Uterus (tissue), 4 donors: ENCODE measurements around the gene CHRND. TPM values are rescaled to one million over a fixed set of nuclear protein-coding genes. Genes with fewer than 3 reads are reported as not detected.

Experiments
- DNase-seq, 2 donors: peaks; one replicate each; pipeline ENCODE4 v3.0.0-alpha.2; 2019 to 2020
- H3K27ac ChIP-seq, 2 donors: fragments of 200-600 bp; sonication (generic); 1 replicate in 1 of 2; 2 replicates in 1 of 2; pipeline ENCODE4 v1.5.1; 2016 to 2018
- H3K27me3 ChIP-seq, 2 donors: fragments of 200-600 bp; sonication (generic); one replicate each; pipeline ENCODE4 v1.5.1; 2018 to 2019; ENCODE audit warnings: control low read depth in 1 of 2
- H3K36me3 ChIP-seq, 2 donors: fragments of 200-600 bp; sonication (generic); one replicate each; pipeline ENCODE4 v1.5.1; 2019; ENCODE audit warnings: control low read depth in 1 of 2
- H3K4me1 ChIP-seq, 2 donors: fragments of 200-600 bp; sonication (generic); one replicate each; pipeline ENCODE4 v1.5.1; 2018 to 2019; ENCODE audit warnings: control low read depth in 1 of 2
- H3K4me3 ChIP-seq, 2 donors: fragments of 200-600 bp; sonication (generic); 1 replicate in 1 of 2; 2 replicates in 1 of 2; pipeline ENCODE4 v1.5.1; 2018 to 2019; ENCODE audit warnings: mild to moderate bottlenecking in 1 of 2
- H3K9me3 ChIP-seq, 2 donors: fragments of 200-600 bp; sonication (generic); one replicate each; pipeline ENCODE4 v1.5.1; 2019; ENCODE audit warnings: control low read depth in 1 of 2
- CTCF ChIP-seq, 4 experiments: fragments of 200-600 bp in 2 of 4; fragments of 450-650 bp in 2 of 4; sonication (generic) in 2 of 4; IDR thresholded peaks; one replicate each; pipeline ENCODE4 v1.5.1; 2016 to 2019; ENCODE audit warnings: antibody characterized with exemption in 4 of 4, mild to moderate bottlenecking in 2 of 4, moderate library complexity in 1 of 4
- POLR2A ChIP-seq, 2 donors: fragments of 450-650 bp; IDR thresholded peaks; one replicate each; pipeline ENCODE4 v1.6.1; 2016; ENCODE audit warnings: antibody characterized with exemption in 2 of 2, mild to moderate bottlenecking in 1 of 2, moderate library complexity in 1 of 2
- intact Hi-C: fragments of 100-400 bp; cut with DNase I; formaldehyde crosslinking; loops from one replicate; pipeline ENCODE4 v1.15.1; 2023; ENCODE audit warnings: low total_unique reads
- total RNA-seq, 4 donors: library from RNA; depleted of rRNA in 3 of 4; stranded (reverse); fragments of >200 nt in 3 of 4; gene quantifications; one replicate each; pipeline versions ENCODE4 v1.1.0 to v1.2.4, GENCODE V29; 2014 to 2023
- donor health status: DM: yes; HTN: yes; CAD: no.

CHRND gene
- total RNA-seq, 4 donors from 2014 or later, result not detected

DNA sequence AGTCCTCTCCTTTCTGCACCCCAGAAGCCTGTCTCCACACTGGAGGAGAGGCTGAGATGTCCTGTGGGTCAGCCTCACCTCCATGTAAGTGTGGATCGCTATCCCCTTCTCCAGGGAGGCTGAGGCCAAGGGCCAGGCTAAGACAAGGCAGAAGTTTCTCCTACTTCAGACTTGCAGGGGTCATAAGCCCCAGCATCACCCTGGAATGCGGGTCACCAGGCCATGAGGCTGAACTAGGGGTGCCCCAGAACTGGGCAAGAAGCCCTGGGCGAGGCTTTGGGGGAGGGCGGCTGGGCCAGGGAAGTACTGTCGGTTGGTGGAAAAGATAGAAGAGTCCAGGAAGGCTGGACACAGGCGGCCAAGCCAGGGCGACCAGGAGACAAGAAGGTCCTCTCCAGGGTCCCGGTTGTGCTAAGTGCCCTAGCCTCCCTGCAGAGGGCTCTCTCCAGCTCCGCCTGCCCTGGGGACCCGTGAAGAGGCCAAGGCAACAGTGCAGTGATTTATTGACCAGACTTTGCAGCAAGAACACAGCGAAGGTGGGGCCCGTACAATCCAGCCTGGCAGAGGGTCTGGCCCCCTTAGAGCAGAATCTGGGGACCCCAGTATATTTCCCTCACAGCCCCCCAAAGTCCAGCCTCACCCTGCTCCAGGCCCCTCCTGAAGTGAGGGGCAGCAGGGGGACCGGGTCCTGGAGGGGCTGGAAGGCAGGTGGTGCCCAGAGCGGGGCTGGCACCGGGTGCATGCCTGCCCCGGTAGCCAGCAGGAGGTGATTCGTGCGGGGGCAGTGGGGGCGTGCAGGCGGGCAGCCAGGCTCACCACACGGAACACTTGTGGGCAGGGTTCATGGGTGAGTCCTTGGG lies 46.4 kb upstream of the CHRND start:
- no peaks in the 10 kb centered on the region for H3K27me3 ChIP-seq
- no peak for TF ChIP-seq POLR2A (IDR thresholded peaks at IDR 0.05)
- TF ChIP-seq CTCF (IDR thresholded peaks at IDR 0.05), result no peak
- H3K4me3 ChIP-seq, result no peak overlapping the region
- H3K27ac ChIP-seq, result no peak overlapping the region
- intact Hi-C loops, result no loop called here
- H3K9me3 ChIP-seq, result no peaks in the 10 kb centered on the region
- no peaks in the 10 kb centered on the region for H3K36me3 ChIP-seq
- no peak for DNase-seq
- H3K4me1 ChIP-seq, result no peaks in the 10 kb centered on the region

- no peak for TF ChIP-seq CTCF (IDR thresholded peaks at IDR 0.05)
- no peak for TF ChIP-seq POLR2A (IDR thresholded peaks at IDR 0.05)
- H3K4me3 ChIP-seq, result no peak overlapping the region
- DNase-seq, result no peak
- peaks cover 0 to under 1% of the 10 kb centered on the region in 2 donors for H3K4me1 ChIP-seq
- no peaks in the 10 kb centered on the region for H3K36me3 ChIP-seq
- intact Hi-C loops, result no loop called here
- H3K27ac ChIP-seq, result no peak overlapping the region
- no peaks in the 10 kb centered on the region for H3K9me3 ChIP-seq
- peaks cover 0 to 8% of the 10 kb centered on the region in 2 donors for H3K27me3 ChIP-seq
Measured at GRCh38 chr2:232480201-232481190, 45.5 kb upstream of the CHRND start.

GRCh38 chr2:232481322-232482140 lies 44.4 kb upstream of the CHRND start:
- Histone ChIP-seq H3K9me3 (no peaks in the 10 kb centered on the region), H3K36me3 (no peaks in the 10 kb centered on the region), H3K27ac (no peak overlapping the region), H3K27me3 (peaks cover 3 to 11% of the 10 kb centered on the region in 2 donors), H3K4me3 (no peak overlapping the region), H3K4me1 (peaks cover 0 to 6% of the 10 kb centered on the region in 2 donors)
- no peak for DNase-seq
- intact Hi-C loops, result no loop called here
- TF ChIP-seq POLR2A (IDR thresholded peaks at IDR 0.05) (no peak), CTCF (IDR thresholded peaks at IDR 0.05) (no peak)

DNA sequence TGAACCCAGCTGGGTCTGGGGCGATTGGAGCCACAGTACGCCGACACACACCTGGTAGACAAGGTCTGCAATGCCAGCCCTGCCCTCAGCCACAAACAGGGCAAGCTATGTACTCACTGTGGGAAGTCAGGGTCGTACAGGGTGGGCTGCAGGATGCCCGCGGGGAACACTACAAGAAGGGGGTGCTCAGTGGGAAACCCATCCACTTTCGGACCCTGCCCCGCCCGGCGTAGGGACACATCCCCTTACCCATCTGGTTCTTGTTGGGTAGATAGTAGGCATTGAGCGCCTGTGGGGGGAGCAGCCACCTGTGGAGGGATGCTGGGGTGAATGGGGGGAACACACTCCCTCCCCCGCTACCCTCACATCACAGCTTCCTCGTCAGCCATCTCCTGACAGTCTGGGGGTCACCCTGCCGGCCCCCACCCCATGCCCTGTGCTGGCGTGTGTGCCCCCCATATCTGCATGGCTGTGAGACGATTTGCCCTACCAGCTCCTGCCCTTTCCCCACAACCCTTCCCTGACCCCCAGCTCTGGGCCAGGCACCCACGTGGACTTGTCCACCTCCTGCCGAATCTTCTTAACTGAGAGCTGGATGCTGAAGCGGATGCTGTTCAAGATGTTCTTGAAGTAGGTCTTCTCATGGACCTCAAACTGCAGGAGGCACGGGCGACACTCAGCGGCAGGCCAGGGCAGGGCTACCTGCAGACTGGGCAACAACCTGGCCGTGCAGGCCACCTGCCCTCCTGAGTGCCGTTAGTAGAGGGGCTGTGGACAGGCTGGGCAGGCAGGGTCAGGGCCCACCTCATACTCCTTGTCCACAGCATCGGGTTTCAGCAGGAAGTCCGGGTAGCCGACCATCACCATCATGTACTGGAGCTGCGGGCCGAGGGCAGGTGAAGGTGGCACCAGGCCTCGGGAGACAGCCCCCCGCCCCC lies 43.4 kb upstream of the CHRND start:
- DNase-seq, result no peak
- intact Hi-C loops, result no loop called here
- TF ChIP-seq POLR2A (IDR thresholded peaks at IDR 0.05) (no peak), CTCF (IDR thresholded peaks at IDR 0.05) (no peak)
- no peaks in the 10 kb centered on the region for H3K9me3 ChIP-seq
- peaks cover 3 to 17% of the 10 kb centered on the region in 2 donors for H3K27me3 ChIP-seq
- H3K36me3 ChIP-seq, result no peaks in the 10 kb centered on the region
- H3K4me1 ChIP-seq, result peaks cover 0 to 6% of the 10 kb centered on the region in 2 donors
- no peak overlapping the region for H3K27ac ChIP-seq
- no peak overlapping the region for H3K4me3 ChIP-seq
